ENCODE data around the gene TGOLN2. TPM values are rescaled to one million over a fixed set of nuclear protein-coding genes. Genes with fewer than 3 reads are reported as not detected.

The TGOLN2 gene
- total and polyA plus RNA-seq, 2 of the 13 experiments (the other 11 are each of a cell fraction or from before 2014, with no cell fraction given): 99.6 to 155 TPM

DNA sequence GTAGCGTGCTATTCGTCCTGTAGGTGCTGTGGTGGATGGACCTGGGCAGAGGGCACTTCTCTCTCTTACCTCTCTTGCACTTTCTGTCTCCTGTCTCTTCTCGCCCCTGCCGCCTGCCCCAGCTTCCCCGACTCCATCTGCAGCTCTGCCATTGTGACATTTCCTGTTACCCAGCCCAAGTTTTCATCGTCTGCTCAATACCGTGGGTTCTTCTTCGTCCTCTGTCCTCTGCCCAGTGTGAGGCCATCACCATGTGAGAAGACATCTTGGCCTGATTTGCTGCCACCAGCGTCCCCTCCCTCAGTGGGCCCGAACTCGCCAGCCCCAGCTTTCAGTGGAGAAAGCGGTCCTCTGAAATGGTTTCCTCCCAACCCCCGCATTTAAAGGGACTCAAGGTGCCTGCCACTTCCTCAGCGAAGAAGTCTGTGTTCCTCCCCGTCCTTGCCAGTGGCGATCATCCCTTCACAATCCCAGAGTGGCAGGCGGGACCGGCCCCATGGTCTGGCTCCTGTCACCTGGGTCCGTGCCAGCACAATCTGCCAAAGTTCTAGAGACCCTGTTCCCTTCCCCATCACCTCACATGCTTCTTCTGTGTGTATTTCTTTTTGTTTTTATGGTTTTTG, 18.0 kb downstream of the TGOLN2 start (continued):
- TF ChIP-seq, protein P1, sequence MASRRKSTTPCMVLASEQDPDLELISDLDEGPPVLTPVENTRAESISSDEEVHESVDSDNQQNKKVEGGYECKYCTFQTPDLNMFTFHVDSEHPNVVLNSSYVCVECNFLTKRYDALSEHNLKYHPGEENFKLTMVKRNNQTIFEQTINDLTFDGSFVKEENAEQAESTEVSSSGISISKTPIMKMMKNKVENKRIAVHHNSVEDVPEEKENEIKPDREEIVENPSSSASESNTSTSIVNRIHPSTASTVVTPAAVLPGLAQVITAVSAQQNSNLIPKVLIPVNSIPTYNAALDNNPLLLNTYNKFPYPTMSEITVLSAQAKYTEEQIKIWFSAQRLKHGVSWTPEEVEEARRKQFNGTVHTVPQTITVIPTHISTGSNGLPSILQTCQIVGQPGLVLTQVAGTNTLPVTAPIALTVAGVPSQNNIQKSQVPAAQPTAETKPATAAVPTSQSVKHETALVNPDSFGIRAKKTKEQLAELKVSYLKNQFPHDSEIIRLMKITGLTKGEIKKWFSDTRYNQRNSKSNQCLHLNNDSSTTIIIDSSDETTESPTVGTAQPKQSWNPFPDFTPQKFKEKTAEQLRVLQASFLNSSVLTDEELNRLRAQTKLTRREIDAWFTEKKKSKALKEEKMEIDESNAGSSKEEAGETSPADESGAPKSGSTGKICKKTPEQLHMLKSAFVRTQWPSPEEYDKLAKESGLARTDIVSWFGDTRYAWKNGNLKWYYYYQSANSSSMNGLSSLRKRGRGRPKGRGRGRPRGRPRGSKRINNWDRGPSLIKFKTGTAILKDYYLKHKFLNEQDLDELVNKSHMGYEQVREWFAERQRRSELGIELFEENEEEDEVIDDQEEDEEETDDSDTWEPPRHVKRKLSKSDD (CRISPR knock-in tag; IDR thresholded peaks at IDR 0.05; ENCODE audit: low read depth): no peak
- TF ChIP-seq ZFP41 (CRISPR knock-in tag; IDR thresholded peaks at IDR 0.05; ENCODE audit: borderline replicate concordance): no peak
- TF ChIP-seq ZFX (CRISPR knock-in tag; IDR thresholded peaks at IDR 0.05; ENCODE audit: low read depth): no peak
- TF ChIP-seq, protein P2, sequence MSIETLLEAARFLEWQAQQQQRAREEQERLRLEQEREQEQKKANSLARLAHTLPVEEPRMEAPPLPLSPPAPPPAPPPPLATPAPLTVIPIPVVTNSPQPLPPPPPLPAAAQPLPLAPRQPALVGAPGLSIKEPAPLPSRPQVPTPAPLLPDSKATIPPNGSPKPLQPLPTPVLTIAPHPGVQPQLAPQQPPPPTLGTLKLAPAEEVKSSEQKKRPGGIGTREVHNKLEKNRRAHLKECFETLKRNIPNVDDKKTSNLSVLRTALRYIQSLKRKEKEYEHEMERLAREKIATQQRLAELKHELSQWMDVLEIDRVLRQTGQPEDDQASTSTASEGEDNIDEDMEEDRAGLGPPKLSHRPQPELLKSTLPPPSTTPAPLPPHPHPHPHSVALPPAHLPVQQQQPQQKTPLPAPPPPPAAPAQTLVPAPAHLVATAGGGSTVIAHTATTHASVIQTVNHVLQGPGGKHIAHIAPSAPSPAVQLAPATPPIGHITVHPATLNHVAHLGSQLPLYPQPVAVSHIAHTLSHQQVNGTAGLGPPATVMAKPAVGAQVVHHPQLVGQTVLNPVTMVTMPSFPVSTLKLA (IDR thresholded peaks at IDR 0.05): no peak
- no peak for TF ChIP-seq SIN3A (IDR thresholded peaks at IDR 0.05; ENCODE audit: borderline replicate concordance, low read depth, low read length)
- TF ChIP-seq ZNF775 (CRISPR knock-in tag; IDR thresholded peaks at IDR 0.05; ENCODE audit: borderline replicate concordance): no peak
- TF ChIP-seq ZFP82 (CRISPR knock-in tag; IDR thresholded peaks at IDR 0.05; ENCODE audit: borderline replicate concordance): no peak
- TF ChIP-seq ZKSCAN5 (CRISPR knock-in tag; IDR thresholded peaks at IDR 0.05): no peak
- no peak for TF ChIP-seq RARG (CRISPR knock-in tag; IDR thresholded peaks at IDR 0.05; ENCODE audit: low read depth)
- TF ChIP-seq ZNF180 (CRISPR knock-in tag; IDR thresholded peaks at IDR 0.05; ENCODE audit: borderline replicate concordance, low read depth): no peak
- TF ChIP-seq, protein P3, sequence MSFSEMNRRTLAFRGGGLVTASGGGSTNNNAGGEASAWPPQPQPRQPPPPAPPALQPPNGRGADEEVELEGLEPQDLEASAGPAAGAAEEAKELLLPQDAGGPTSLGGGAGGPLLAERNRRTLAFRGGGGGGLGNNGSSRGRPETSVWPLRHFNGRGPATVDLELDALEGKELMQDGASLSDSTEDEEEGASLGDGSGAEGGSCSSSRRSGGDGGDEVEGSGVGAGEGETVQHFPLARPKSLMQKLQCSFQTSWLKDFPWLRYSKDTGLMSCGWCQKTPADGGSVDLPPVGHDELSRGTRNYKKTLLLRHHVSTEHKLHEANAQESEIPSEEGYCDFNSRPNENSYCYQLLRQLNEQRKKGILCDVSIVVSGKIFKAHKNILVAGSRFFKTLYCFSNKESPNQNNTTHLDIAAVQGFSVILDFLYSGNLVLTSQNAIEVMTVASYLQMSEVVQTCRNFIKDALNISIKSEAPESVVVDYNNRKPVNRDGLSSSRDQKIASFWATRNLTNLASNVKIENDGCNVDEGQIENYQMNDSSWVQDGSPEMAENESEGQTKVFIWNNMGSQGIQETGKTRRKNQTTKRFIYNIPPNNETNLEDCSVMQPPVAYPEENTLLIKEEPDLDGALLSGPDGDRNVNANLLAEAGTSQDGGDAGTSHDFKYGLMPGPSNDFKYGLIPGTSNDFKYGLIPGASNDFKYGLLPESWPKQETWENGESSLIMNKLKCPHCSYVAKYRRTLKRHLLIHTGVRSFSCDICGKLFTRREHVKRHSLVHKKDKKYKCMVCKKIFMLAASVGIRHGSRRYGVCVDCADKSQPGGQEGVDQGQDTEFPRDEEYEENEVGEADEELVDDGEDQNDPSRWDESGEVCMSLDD (CRISPR knock-in tag; IDR thresholded peaks at IDR 0.05; ENCODE audit: borderline replicate concordance): no peak
- no peak for TF ChIP-seq RORA (CRISPR knock-in tag; IDR thresholded peaks at IDR 0.05)
- no peak for TF ChIP-seq ZNF556 (CRISPR knock-in tag; IDR thresholded peaks at IDR 0.05; ENCODE audit: borderline replicate concordance)
- TF ChIP-seq ZNF629 (CRISPR knock-in tag; conservative IDR thresholded peaks at IDR 0.05): no peak
- TF ChIP-seq KDM2A (CRISPR knock-in tag; IDR thresholded peaks at IDR 0.05; ENCODE audit: borderline replicate concordance, low read depth): peak; percentile 46; the same call in 1 of the 2 replicates
- TF ChIP-seq STAG1 (CRISPR knock-in tag; IDR thresholded peaks at IDR 0.05): no peak
- TF ChIP-seq, protein P4, sequence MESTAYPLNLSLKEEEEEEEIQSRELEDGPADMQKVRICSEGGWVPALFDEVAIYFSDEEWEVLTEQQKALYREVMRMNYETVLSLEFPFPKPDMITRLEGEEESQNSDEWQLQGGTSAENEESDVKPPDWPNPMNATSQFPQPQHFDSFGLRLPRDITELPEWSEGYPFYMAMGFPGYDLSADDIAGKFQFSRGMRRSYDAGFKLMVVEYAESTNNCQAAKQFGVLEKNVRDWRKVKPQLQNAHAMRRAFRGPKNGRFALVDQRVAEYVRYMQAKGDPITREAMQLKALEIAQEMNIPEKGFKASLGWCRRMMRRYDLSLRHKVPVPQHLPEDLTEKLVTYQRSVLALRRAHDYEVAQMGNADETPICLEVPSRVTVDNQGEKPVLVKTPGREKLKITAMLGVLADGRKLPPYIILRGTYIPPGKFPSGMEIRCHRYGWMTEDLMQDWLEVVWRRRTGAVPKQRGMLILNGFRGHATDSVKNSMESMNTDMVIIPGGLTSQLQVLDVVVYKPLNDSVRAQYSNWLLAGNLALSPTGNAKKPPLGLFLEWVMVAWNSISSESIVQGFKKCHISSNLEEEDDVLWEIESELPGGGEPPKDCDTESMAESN (CRISPR knock-in tag; conservative IDR thresholded peaks at IDR 0.05): no peak
- TF ChIP-seq EEA1 (CRISPR knock-in tag; IDR thresholded peaks at IDR 0.05; ENCODE audit: borderline replicate concordance): no peak
- no peak for TF ChIP-seq ZNF382 (CRISPR knock-in tag; IDR thresholded peaks at IDR 0.05; ENCODE audit: borderline replicate concordance)
- TF ChIP-seq ZNF782 (CRISPR knock-in tag; IDR thresholded peaks at IDR 0.05; ENCODE audit: borderline replicate concordance): no peak
- TF ChIP-seq NFYB (CRISPR knock-in tag; IDR thresholded peaks at IDR 0.05): no peak

Measured in HepG2 (cell line).